Measurements from ENCODE around the gene COTL1.

DNA sequence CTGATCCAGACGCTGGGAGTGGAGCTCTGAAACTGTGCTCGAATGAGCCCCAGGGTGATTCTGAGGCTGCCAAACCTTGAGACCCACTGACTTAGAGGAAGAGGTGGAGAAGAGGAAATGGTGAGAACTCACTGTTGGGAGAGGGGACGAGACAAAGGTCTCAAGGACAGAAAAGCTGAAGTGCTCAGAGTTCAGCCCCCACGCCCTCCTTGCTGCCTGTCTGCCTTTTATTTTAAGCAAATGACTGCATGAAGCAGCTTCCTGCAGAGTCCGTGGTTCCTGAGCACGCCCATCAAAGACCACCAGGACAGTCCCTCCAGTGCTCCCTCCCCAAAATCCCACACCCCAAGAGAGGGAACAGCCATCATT is 20.4 kb downstream of the COTL1 start:
- TF ChIP-seq, protein P1, sequence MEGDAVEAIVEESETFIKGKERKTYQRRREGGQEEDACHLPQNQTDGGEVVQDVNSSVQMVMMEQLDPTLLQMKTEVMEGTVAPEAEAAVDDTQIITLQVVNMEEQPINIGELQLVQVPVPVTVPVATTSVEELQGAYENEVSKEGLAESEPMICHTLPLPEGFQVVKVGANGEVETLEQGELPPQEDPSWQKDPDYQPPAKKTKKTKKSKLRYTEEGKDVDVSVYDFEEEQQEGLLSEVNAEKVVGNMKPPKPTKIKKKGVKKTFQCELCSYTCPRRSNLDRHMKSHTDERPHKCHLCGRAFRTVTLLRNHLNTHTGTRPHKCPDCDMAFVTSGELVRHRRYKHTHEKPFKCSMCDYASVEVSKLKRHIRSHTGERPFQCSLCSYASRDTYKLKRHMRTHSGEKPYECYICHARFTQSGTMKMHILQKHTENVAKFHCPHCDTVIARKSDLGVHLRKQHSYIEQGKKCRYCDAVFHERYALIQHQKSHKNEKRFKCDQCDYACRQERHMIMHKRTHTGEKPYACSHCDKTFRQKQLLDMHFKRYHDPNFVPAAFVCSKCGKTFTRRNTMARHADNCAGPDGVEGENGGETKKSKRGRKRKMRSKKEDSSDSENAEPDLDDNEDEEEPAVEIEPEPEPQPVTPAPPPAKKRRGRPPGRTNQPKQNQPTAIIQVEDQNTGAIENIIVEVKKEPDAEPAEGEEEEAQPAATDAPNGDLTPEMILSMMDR (conservative IDR thresholded peaks at IDR 0.05; ENCODE audit: low read length) = no peak
- TF ChIP-seq EZH2phosphoT487 (IDR thresholded peaks at IDR 0.05; ENCODE audit: borderline replicate concordance) = no peak

Data from Loucy (cell line).